Body of pancreas (tissue), 4 donors: ENCODE results near the gene NOL6. TPM values are rescaled to one million over a fixed set of nuclear protein-coding genes. Genes with fewer than 3 reads are reported as not detected.
"Not testable (repeated sequence)": the region's sequence is repeated elsewhere in the genome, so short reads cannot be mapped to it uniquely, and the experiment has no call there.

ENCODE experiments used
- ATAC-seq: fragments of 150-250 bp; one replicate; pipeline ENCODE4 v1.9.1; 2016
- DNase-seq, 4 donors: peaks; one replicate each; pipeline ENCODE4 v3.0.0-alpha.2; 2019
- H3K27ac ChIP-seq, 4 donors: fragments of 200-600 bp; sonication (generic); 1 replicate in 3 of 4; 2 replicates in 1 of 4; pipeline versions ENCODE4 v1.5.1 to v1.6.1; 2016 to 2019; ENCODE audit warnings: mild to moderate bottlenecking in 1 of 4, mixed read lengths in 1 of 4, moderate library complexity in 1 of 4
- H3K27me3 ChIP-seq, 2 donors: fragments of 200-600 bp; sonication (generic); one replicate each; pipeline ENCODE4 v1.6.0; 2016; ENCODE audit warnings: mild to moderate bottlenecking in 1 of 2
- H3K36me3 ChIP-seq, 2 donors: fragments of 200-600 bp; sonication (generic); replicated peaks in 1 of 2; 2 replicates each; pipeline ENCODE4 v1.5.1; 2016; ENCODE audit warnings: low read depth in 2 of 2; ENCODE audit not compliant: insufficient read depth in 1 of 2
- H3K4me1 ChIP-seq: fragments of 200-600 bp; sonication (generic); one replicate; pipeline ENCODE4 v1.6.0; 2016
- H3K4me3 ChIP-seq, 2 donors: fragments of 200-600 bp; sonication (generic); 1 replicate in 1 of 2; 2 replicates in 1 of 2; pipeline ENCODE4 v1.5.1; 2016 to 2019
- H3K9me3 ChIP-seq, 3 donors: fragments of 200-600 bp; sonication (generic); 1 replicate in 2 of 3; 2 replicates in 1 of 3; pipeline ENCODE4 v1.5.1; 2016
- CTCF ChIP-seq, 7 experiments: fragments of 450-650 bp in 4 of 7; fragments of 200-600 bp in 3 of 7; sonication (generic) in 3 of 7; IDR thresholded peaks; one replicate each; pipeline ENCODE4 v1.5.1; 2016 to 2019; ENCODE audit warnings: antibody characterized with exemption in 7 of 7
- POLR2A ChIP-seq, 3 donors: fragments of 450-650 bp; IDR thresholded peaks; one replicate each; pipeline ENCODE4 v1.6.1; 2016; ENCODE audit warnings: antibody characterized with exemption in 3 of 3, mild to moderate bottlenecking in 2 of 3
- WGBS, 2 donors: methylation state at CpG; one replicate each; pipeline ENCODE4 v1.1.5; 2017; 5-methylcytosine and 5-hydroxymethylcytosine counted together
- intact Hi-C: fragments of 100-400 bp; cut with DNase I; formaldehyde crosslinking; loops from one replicate; pipeline ENCODE4 v1.15.1; 2023
- total RNA-seq, 2 donors: library from RNA; depleted of rRNA; stranded (reverse); fragments of >200 nt; gene quantifications; one replicate each; pipeline ENCODE4 v1.1.0, GENCODE V29; 2016

Gene NOL6
- total RNA-seq, 2 donors from 2014 or later, result 14.8 to 23.1 TPM

- H3K27me3 ChIP-seq, result no peaks in the 10 kb centered on the region
- no peaks in the 10 kb centered on the region for H3K9me3 ChIP-seq
- peaks cover 7% of the 10 kb centered on the region for H3K4me1 ChIP-seq
- 69 to 73% methylated on average over 2 of the region's 2 CpGs for WGBS, 2 donors
- H3K27ac ChIP-seq, result no peak overlapping the region
- DNase-seq (no peak), ATAC-seq (no peak)
- H3K36me3 ChIP-seq, result no peaks in the 10 kb centered on the region
- no peak for TF ChIP-seq POLR2A (IDR thresholded peaks at IDR 0.05)
- no peak for TF ChIP-seq CTCF (IDR thresholded peaks at IDR 0.05)
- H3K4me3 ChIP-seq, result no peak overlapping the region
- intact Hi-C loops, result no loop called here
Observed at GRCh38 chr9:33489066-33489465, 15.3 kb upstream of the NOL6 start.

GRCh38 chr9:33485312-33485711 is 11.6 kb upstream of the NOL6 start:
- H3K27ac ChIP-seq, H3K9me3 ChIP-seq, H3K36me3 ChIP-seq, H3K4me3 ChIP-seq, H3K27me3 ChIP-seq, ATAC-seq, DNase-seq, intact Hi-C loops, H3K4me1 ChIP-seq: not testable (repeated sequence)

GRCh38 chr9:33480976-33481375 is 7.3 kb upstream of the NOL6 start:
- intact Hi-C loops, result no loop called here
- H3K27me3 ChIP-seq, result no peaks in the 10 kb centered on the region
- ATAC-seq (no peak), DNase-seq (no peak)
- H3K36me3 ChIP-seq, result no peaks in the 10 kb centered on the region
- no peaks in the 10 kb centered on the region for H3K4me1 ChIP-seq
- TF ChIP-seq CTCF (IDR thresholded peaks at IDR 0.05) (no peak), POLR2A (IDR thresholded peaks at IDR 0.05) (no peak)
- H3K4me3 ChIP-seq, result no peak overlapping the region
- H3K27ac ChIP-seq, result no peak overlapping the region
- no peaks in the 10 kb centered on the region for H3K9me3 ChIP-seq
- 88 to 94% methylated on average over 4 to 6 of the region's 6 CpGs for WGBS, 2 donors

GRCh38 chr9:33480106-33480505 is 6.4 kb upstream of the NOL6 start:
- no peak overlapping the region for H3K4me3 ChIP-seq
- intact Hi-C loops, result no loop called here
- ATAC-seq, result no peak
- DNase-seq, result no peak
- H3K36me3 ChIP-seq, result no peaks in the 10 kb centered on the region
- TF ChIP-seq CTCF (IDR thresholded peaks at IDR 0.05) (no peak), POLR2A (IDR thresholded peaks at IDR 0.05) (no peak)
- no peak overlapping the region for H3K27ac ChIP-seq
- no peaks in the 10 kb centered on the region for H3K9me3 ChIP-seq
- H3K4me1 ChIP-seq, result no peaks in the 10 kb centered on the region
- 59 to 83% methylated on average over 2 of the region's 2 CpGs for WGBS, 2 donors
- no peaks in the 10 kb centered on the region for H3K27me3 ChIP-seq

GRCh38 chr9:33476503-33476902 is 2.8 kb upstream of the NOL6 start:
- no peaks in the 10 kb centered on the region for H3K27me3 ChIP-seq
- H3K4me1 ChIP-seq, result peaks cover 18% of the 10 kb centered on the region
- intact Hi-C loops, result no loop called here
- no peak overlapping the region for H3K4me3 ChIP-seq
- 94% methylated on average over 10 of the region's 10 CpGs for WGBS, 2 donors
- no peak for DNase-seq
- H3K27ac ChIP-seq, result no peak overlapping the region
- no peak for ATAC-seq
- H3K9me3 ChIP-seq, result no peaks in the 10 kb centered on the region
- H3K36me3 ChIP-seq, result no peaks in the 10 kb centered on the region
- TF ChIP-seq CTCF (IDR thresholded peaks at IDR 0.05), result no peak
- TF ChIP-seq POLR2A (IDR thresholded peaks at IDR 0.05), result no peak
